GM19463 (cell line): ENCODE results near the gene DUOX1.

Experiments
- ATAC-seq: cut with Tn5 transposase; IDR thresholded peaks from one replicate; pipeline ENCODE4 v1.9.1; 2021; ENCODE audit warnings: mild to moderate bottlenecking, moderate library complexity; ENCODE audit not compliant: unreplicated experiment

The DUOX1 gene

GRCh38 chr15:45165536-45165935 lies 35.7 kb downstream of the DUOX1 start:
- no peak for ATAC-seq

GRCh38 chr15:45166834-45167630 lies 37.2 kb downstream of the DUOX1 start:
- peak; percentile 91 for ATAC-seq

GRCh38 chr15:45167631-45168205 lies 37.9 kb downstream of the DUOX1 start:
- no peak for ATAC-seq

- ATAC-seq = no peak
These were observed 38.5 kb downstream of the DUOX1 start for GRCh38 chr15:45168286-45168685.

GRCh38 chr15:45168751-45169551 lies 39.2 kb downstream of the DUOX1 start:
- ATAC-seq = no peak

- ATAC-seq = no peak
These were observed 40.0 kb downstream of the DUOX1 start for GRCh38 chr15:45169608-45170480.

GRCh38 chr15:45171912-45172311 lies 42.1 kb downstream of the DUOX1 start:
- ATAC-seq = no peak

GRCh38 chr15:45174069-45174468 lies 44.3 kb downstream of the DUOX1 start:
- no peak for ATAC-seq

GRCh38 chr15:45174577-45174976 lies 44.8 kb downstream of the DUOX1 start:
- no peak for ATAC-seq

GRCh38 chr15:45177285-45177684 lies 47.5 kb downstream of the DUOX1 start:
- ATAC-seq = no peak

GRCh38 chr15:45179221-45179985 lies 49.6 kb downstream of the DUOX1 start:
- ATAC-seq = no peak

- peak; percentile 77 for ATAC-seq
These were observed 50.4 kb downstream of the DUOX1 start for GRCh38 chr15:45180201-45180600.

GRCh38 chr15:45180648-45181436 lies 51.0 kb downstream of the DUOX1 start:
- ATAC-seq = no peak

GRCh38 chr15:45181491-45182285 lies 51.9 kb downstream of the DUOX1 start:
- ATAC-seq = no peak

GRCh38 chr15:45182996-45183395 lies 53.2 kb downstream of the DUOX1 start:
- no peak for ATAC-seq

- no peak for ATAC-seq
These were observed 53.7 kb downstream of the DUOX1 start for GRCh38 chr15:45183511-45183910.

- ATAC-seq = no peak
These were observed 54.8 kb downstream of the DUOX1 start for GRCh38 chr15:45184562-45185041.

GRCh38 chr15:45185069-45185779 lies 55.4 kb downstream of the DUOX1 start:
- no peak for ATAC-seq
